ENCODE results near the gene THSD7B.
"Not testable (repeated sequence)": the region's sequence is repeated elsewhere in the genome, so short reads cannot be mapped to it uniquely, and the experiment has no call there.

The THSD7B gene

GRCh38 chr2:137051778-137052398, 286.5 kb downstream of the THSD7B start:
- Histone ChIP-seq H3K4me1 (ENCODE audit: insufficient read depth, low read length, severe bottlenecking) (no peaks in the 10 kb centered on the region), H3K4me3 (ENCODE audit: low read depth, low read length, poor library complexity, severe bottlenecking) (no peak overlapping the region), H3K9ac (ENCODE audit: low read length) (no peak overlapping the region), H3K9me3 (ENCODE audit: low read length) (no peaks in the 10 kb centered on the region), H3K79me2 (ENCODE audit: insufficient read depth, low read length) (no peaks in the 10 kb centered on the region), H2AFZ (ENCODE audit: low read length) (no peak overlapping the region), H3K4me2 (ENCODE audit: low read length) (no peak overlapping the region), H3K27me3 (ENCODE audit: insufficient read depth, low read length) (no peaks in the 10 kb centered on the region), H3K36me3 (ENCODE audit: insufficient read depth, low read length) (no peaks in the 10 kb centered on the region), H4K20me1 (ENCODE audit: insufficient read depth, low read length) (no peaks in the 10 kb centered on the region), H3K9me2 (ENCODE audit: low read depth, low read length) (no peaks in the 10 kb centered on the region), H3F3A (ENCODE audit: insufficient read depth, low read length) (no peaks in the 10 kb centered on the region), H3K27ac (ENCODE audit: low read depth, low read length, poor library complexity, severe bottlenecking) (no peak overlapping the region)
- TF ChIP-seq EZH2 (IDR thresholded peaks at IDR 0.05; ENCODE audit: borderline replicate concordance, low read length) (no peak), CTCF (IDR thresholded peaks at IDR 0.05; ENCODE audit: low read length) (no peak)

- Histone ChIP-seq H3K79me2 (ENCODE audit: insufficient read depth, low read length) (no peaks in the 10 kb centered on the region), H3K9ac (ENCODE audit: low read length) (no peak overlapping the region), H3K9me3 (ENCODE audit: low read length) (no peaks in the 10 kb centered on the region), H3K9me2 (ENCODE audit: low read depth, low read length) (no peaks in the 10 kb centered on the region), H3F3A (ENCODE audit: insufficient read depth, low read length) (no peaks in the 10 kb centered on the region), H3K4me2 (ENCODE audit: low read length) (no peak overlapping the region), H3K4me3 (ENCODE audit: low read depth, low read length, poor library complexity, severe bottlenecking) (no peak overlapping the region), H3K36me3 (ENCODE audit: insufficient read depth, low read length) (no peaks in the 10 kb centered on the region), H4K20me1 (ENCODE audit: insufficient read depth, low read length) (no peaks in the 10 kb centered on the region), H3K4me1 (ENCODE audit: insufficient read depth, low read length, severe bottlenecking) (no peaks in the 10 kb centered on the region), H2AFZ (ENCODE audit: low read length) (no peak overlapping the region), H3K27ac (ENCODE audit: low read depth, low read length, poor library complexity, severe bottlenecking) (no peak overlapping the region), H3K27me3 (ENCODE audit: insufficient read depth, low read length) (no peaks in the 10 kb centered on the region)
- no peak for TF ChIP-seq CTCF (IDR thresholded peaks at IDR 0.05; ENCODE audit: low read length)
- no peak for TF ChIP-seq EZH2 (IDR thresholded peaks at IDR 0.05; ENCODE audit: borderline replicate concordance, low read length)
Measured at GRCh38 chr2:137056704-137057103, 291.4 kb downstream of the THSD7B start.

GRCh38 chr2:137076111-137076765, 310.9 kb downstream of the THSD7B start:
- not testable (repeated sequence) for H3K36me3 ChIP-seq (ENCODE audit: insufficient read depth, low read length); H3F3A ChIP-seq (ENCODE audit: insufficient read depth, low read length); H3K27me3 ChIP-seq (ENCODE audit: insufficient read depth, low read length); H3K79me2 ChIP-seq (ENCODE audit: insufficient read depth, low read length); H3K4me1 ChIP-seq (ENCODE audit: insufficient read depth, low read length, severe bottlenecking); H3K9me2 ChIP-seq (ENCODE audit: low read depth, low read length); H3K4me3 ChIP-seq (ENCODE audit: low read depth, low read length, poor library complexity, severe bottlenecking); H3K9ac ChIP-seq (ENCODE audit: low read length); H3K9me3 ChIP-seq (ENCODE audit: low read length); H4K20me1 ChIP-seq (ENCODE audit: insufficient read depth, low read length); H3K4me2 ChIP-seq (ENCODE audit: low read length); H2AFZ ChIP-seq (ENCODE audit: low read length); H3K27ac ChIP-seq (ENCODE audit: low read depth, low read length, poor library complexity, severe bottlenecking)

GRCh38 chr2:137091704-137092103, 326.4 kb downstream of the THSD7B start:
- Histone ChIP-seq H3K9me3 (ENCODE audit: low read length) (no peaks in the 10 kb centered on the region), H2AFZ (ENCODE audit: low read length) (no peak overlapping the region), H3K4me1 (ENCODE audit: insufficient read depth, low read length, severe bottlenecking) (no peaks in the 10 kb centered on the region), H3K27ac (ENCODE audit: low read depth, low read length, poor library complexity, severe bottlenecking) (no peak overlapping the region), H3K9ac (ENCODE audit: low read length) (no peak overlapping the region), H3K27me3 (ENCODE audit: insufficient read depth, low read length) (no peaks in the 10 kb centered on the region), H3K4me2 (ENCODE audit: low read length) (no peak overlapping the region), H3K9me2 (ENCODE audit: low read depth, low read length) (no peaks in the 10 kb centered on the region), H3K79me2 (ENCODE audit: insufficient read depth, low read length) (no peaks in the 10 kb centered on the region), H3K36me3 (ENCODE audit: insufficient read depth, low read length) (no peaks in the 10 kb centered on the region), H3K4me3 (ENCODE audit: low read depth, low read length, poor library complexity, severe bottlenecking) (no peak overlapping the region), H4K20me1 (ENCODE audit: insufficient read depth, low read length) (no peaks in the 10 kb centered on the region), H3F3A (ENCODE audit: insufficient read depth, low read length) (no peaks in the 10 kb centered on the region)
- TF ChIP-seq EZH2 (IDR thresholded peaks at IDR 0.05; ENCODE audit: borderline replicate concordance, low read length) (no peak), CTCF (IDR thresholded peaks at IDR 0.05; ENCODE audit: low read length) (no peak)
